Measurements from ENCODE around the gene MYH15.
"Not testable (repeated sequence)": the region's sequence is repeated elsewhere in the genome, so short reads cannot be mapped to it uniquely, and the experiment has no call there.

Gene MYH15

DNA sequence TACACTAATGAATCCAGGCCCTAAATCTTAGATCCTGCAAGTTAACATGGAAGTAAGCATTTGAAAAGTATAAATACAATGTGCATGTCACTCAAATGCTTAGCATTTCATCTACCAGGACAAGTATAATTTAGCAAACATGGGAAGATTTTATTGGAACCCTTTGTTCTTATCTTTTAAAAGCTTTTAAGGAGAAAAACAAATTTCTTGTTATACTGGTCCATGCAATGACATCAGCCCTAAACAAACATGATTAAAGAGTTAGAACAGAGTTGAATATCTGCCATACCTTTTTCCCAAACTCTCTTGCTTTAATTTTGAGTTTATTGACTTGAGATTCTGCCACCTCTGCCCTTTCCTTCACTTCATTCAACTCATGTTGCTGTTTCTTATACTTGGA, 127.1 kb downstream of the MYH15 start:
- Histone ChIP-seq H3K27ac (ENCODE audit: insufficient read depth, low read length, poor library complexity, severe bottlenecking) (no peak overlapping the region), H3K9me3 (ENCODE audit: control insufficient read depth, low read length) (no peaks in the 10 kb centered on the region), H3K4me1 (ENCODE audit: control insufficient read depth, insufficient read depth, low read length, poor library complexity, severe bottlenecking) (no peaks in the 10 kb centered on the region), H3K4me3 (ENCODE audit: insufficient read depth, low read depth, low read length, poor library complexity, severe bottlenecking) (no peak overlapping the region), H3K36me3 (ENCODE audit: control insufficient read depth, insufficient read depth, low read length) (no peaks in the 10 kb centered on the region), H3K27me3 (replicated peaks; ENCODE audit: control insufficient read depth, insufficient read depth, low read length, poor library complexity, severe bottlenecking) (no peaks in the 10 kb centered on the region)
- DNase-seq = no peak

DNA sequence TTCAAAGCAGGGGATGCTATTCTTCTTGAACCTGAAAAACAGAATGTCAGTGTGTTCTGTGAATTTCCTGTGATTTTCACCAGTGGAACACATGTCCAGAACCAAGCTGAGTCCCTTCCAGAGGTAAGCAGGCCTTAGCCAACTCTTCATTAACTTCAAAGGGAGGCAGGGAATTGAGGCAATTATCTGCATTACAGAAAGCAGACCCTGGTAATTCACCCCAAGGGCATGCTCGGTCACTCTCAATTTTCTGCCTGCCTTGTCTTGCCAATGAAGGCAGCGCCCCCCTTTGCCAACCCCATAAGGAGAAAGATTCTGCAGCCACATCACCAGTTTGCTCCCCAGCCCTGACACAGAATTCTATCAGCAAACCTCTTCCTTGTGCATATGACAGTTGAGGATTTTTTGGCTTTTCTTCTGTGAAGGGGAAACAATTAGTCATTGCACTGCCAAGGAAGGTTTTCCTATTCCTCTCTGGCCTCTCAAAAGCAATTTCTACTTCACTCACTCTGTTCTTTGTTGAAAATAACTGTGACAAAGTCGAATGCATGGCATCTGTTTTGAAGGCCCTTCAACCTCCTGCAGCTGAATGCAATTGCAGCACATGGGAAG, 128.8 kb downstream of the MYH15 start:
- H3K9me3 ChIP-seq (ENCODE audit: control insufficient read depth, low read length) = no peaks in the 10 kb centered on the region

DNA sequence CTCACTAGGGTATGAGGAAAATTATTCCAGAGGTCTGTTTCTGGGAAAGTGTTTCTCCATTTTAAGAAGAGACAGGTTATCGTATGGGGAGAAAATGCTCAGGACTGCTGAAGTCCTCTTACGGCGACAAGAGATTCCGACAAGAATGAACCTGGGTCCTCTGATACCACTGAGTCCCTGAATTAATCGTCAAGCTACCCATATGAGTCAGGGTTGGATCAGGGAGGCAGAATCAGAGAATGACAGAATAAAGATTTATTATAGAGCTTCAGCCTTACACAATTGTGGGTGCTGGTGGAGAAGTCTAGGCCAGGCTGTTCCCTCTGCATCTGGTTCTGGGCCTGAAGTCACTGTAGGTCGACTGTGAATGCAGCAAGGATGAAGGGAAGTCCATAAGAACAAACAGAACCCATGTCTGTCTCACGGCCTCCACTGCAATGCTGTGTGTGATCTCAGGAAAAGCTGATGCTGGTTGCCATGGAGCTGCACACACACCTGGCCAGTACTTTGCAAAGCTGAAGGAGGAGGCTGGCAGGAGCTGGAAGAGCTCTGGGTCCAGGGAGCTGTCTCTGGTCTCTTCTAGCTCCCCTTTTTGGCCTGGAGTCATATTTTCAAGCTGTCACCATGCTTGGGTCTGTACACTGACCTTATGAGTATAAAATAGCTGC, 130.1 kb downstream of the MYH15 start:
- Histone ChIP-seq H3K27me3 (replicated peaks; ENCODE audit: control insufficient read depth, insufficient read depth, low read length, poor library complexity, severe bottlenecking) (no peaks in the 10 kb centered on the region), H3K4me3 (ENCODE audit: insufficient read depth, low read depth, low read length, poor library complexity, severe bottlenecking) (no peak overlapping the region), H3K4me1 (ENCODE audit: control insufficient read depth, insufficient read depth, low read length, poor library complexity, severe bottlenecking) (no peaks in the 10 kb centered on the region), H3K27ac (ENCODE audit: insufficient read depth, low read length, poor library complexity, severe bottlenecking) (no peak overlapping the region), H3K36me3 (ENCODE audit: control insufficient read depth, insufficient read depth, low read length) (no peaks in the 10 kb centered on the region), H3K9me3 (ENCODE audit: control insufficient read depth, low read length) (no peaks in the 10 kb centered on the region)
- no peak for DNase-seq

More for the DNA sequence above, 128.8 kb downstream of the MYH15 start:
- Histone ChIP-seq H3K4me1 (ENCODE audit: control insufficient read depth, insufficient read depth, low read length, poor library complexity, severe bottlenecking) (no peaks in the 10 kb centered on the region), H3K4me3 (ENCODE audit: insufficient read depth, low read depth, low read length, poor library complexity, severe bottlenecking) (no peak overlapping the region), H3K27me3 (replicated peaks; ENCODE audit: control insufficient read depth, insufficient read depth, low read length, poor library complexity, severe bottlenecking) (no peaks in the 10 kb centered on the region), H3K36me3 (ENCODE audit: control insufficient read depth, insufficient read depth, low read length) (no peaks in the 10 kb centered on the region), H3K27ac (ENCODE audit: insufficient read depth, low read length, poor library complexity, severe bottlenecking) (no peak overlapping the region)
- no peak for DNase-seq

DNA sequence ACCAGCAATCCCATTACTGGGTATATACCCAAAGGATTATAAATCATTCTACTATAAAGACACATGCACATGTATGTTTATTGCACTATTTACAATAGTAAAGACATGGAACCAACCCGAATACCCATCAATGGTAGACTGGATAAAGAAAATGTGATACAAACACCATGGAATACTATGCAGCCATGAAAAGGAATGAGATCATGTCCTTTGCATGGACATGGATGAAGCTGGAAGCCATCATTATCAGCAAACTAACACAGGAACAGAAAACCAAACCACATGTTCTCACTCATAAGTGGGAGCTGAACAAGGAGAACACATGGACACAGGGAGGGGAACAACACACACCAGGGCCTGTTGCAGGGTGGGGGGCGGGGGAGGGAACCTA, 131.4 kb downstream of the MYH15 start:
- H3K27ac ChIP-seq (ENCODE audit: insufficient read depth, low read length, poor library complexity, severe bottlenecking); H3K9me3 ChIP-seq (ENCODE audit: control insufficient read depth, low read length); DNase-seq; H3K4me1 ChIP-seq (ENCODE audit: control insufficient read depth, insufficient read depth, low read length, poor library complexity, severe bottlenecking); H3K4me3 ChIP-seq (ENCODE audit: insufficient read depth, low read depth, low read length, poor library complexity, severe bottlenecking); H3K36me3 ChIP-seq (ENCODE audit: control insufficient read depth, insufficient read depth, low read length); H3K27me3 ChIP-seq (replicated peaks; ENCODE audit: control insufficient read depth, insufficient read depth, low read length, poor library complexity, severe bottlenecking): not testable (repeated sequence)

DNA sequence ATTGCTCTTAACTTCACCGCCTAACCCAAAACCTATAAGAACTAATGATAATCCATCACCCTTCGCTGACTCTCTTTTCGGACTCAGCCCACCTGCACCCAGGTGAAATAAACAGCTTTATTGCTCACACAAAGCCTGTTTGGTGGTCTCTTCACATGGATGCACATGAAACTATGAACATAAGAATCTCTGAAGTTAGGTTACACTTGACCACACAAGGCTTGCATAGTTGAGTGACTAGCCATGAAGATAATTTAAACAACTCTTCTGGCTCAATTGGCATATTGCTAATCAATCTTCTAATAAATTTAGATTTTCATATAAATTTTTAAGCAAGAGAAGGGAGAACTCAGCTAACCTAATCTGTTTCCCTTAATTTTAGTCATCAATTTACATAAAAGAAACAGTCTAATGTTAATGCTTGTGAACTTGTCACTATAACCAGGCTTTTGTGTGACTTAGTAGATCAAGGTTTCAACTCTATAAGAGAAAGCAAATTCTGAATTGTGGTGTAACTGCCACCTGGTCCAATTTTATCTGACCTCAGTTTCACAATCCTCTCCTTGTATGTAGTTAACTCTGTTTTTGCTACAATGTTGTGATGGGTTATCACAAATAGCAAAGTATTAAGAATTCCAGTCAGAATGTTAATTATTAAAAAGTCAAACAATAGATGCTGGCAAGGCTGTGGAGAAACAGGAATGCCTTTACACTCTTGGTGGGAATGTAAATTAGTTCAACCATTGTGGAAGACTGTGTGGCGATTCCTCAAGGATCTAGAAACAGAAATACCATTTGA, 132.0 kb downstream of the MYH15 start:
- no peak for DNase-seq
- Histone ChIP-seq H3K4me1 (ENCODE audit: control insufficient read depth, insufficient read depth, low read length, poor library complexity, severe bottlenecking) (no peaks in the 10 kb centered on the region), H3K4me3 (ENCODE audit: insufficient read depth, low read depth, low read length, poor library complexity, severe bottlenecking) (no peak overlapping the region), H3K27ac (ENCODE audit: insufficient read depth, low read length, poor library complexity, severe bottlenecking) (no peak overlapping the region), H3K27me3 (replicated peaks; ENCODE audit: control insufficient read depth, insufficient read depth, low read length, poor library complexity, severe bottlenecking) (no peaks in the 10 kb centered on the region), H3K9me3 (ENCODE audit: control insufficient read depth, low read length) (no peaks in the 10 kb centered on the region), H3K36me3 (ENCODE audit: control insufficient read depth, insufficient read depth, low read length) (no peaks in the 10 kb centered on the region)

DNA sequence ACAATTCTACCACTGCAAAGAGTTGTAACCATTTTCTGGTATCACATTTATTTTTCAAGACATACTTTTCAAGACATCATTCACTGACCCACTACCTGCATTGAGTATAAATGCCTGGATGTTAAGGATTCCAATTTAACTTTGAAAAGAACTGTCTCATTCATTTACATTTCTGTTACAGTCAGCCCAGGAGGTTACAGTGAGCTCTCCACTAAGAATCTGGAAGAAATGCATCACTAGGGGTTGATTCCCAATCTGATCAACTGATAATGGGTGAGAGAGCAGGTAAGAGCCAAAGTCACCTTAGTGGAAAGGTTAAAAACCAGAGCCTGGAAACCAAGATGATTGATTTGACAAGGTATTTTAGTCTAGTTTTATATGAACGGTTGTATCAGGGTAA, 133.0 kb downstream of the MYH15 start:
- DNase-seq = no peak
- no peak overlapping the region for H3K27ac ChIP-seq (ENCODE audit: insufficient read depth, low read length, poor library complexity, severe bottlenecking)
- H3K4me1 ChIP-seq (ENCODE audit: control insufficient read depth, insufficient read depth, low read length, poor library complexity, severe bottlenecking) = no peaks in the 10 kb centered on the region
- no peaks in the 10 kb centered on the region for H3K27me3 ChIP-seq (replicated peaks; ENCODE audit: control insufficient read depth, insufficient read depth, low read length, poor library complexity, severe bottlenecking)
- no peak overlapping the region for H3K4me3 ChIP-seq (ENCODE audit: insufficient read depth, low read depth, low read length, poor library complexity, severe bottlenecking)
- H3K9me3 ChIP-seq (ENCODE audit: control insufficient read depth, low read length) = no peaks in the 10 kb centered on the region
- no peaks in the 10 kb centered on the region for H3K36me3 ChIP-seq (ENCODE audit: control insufficient read depth, insufficient read depth, low read length)

DNA sequence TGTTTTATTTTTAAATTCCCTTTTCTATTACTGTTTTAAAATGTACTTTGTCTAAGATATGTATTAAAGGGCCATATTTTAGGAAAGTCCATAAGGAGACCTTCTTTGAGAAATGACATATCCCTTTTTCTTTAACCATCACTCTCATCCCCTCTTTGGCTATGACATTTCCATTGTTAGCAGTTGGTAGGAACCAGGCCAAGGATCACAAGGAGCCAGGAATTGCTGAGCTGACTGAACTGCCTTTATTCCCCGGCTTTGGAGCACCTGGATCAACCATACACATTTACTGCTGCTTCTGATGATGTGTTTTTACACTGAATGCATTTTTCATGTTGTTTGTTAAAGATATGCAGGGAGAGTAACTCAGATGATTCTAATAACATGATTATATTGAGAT, 134.4 kb downstream of the MYH15 start:
- Histone ChIP-seq H3K4me3 (ENCODE audit: insufficient read depth, low read depth, low read length, poor library complexity, severe bottlenecking) (no peak overlapping the region), H3K36me3 (ENCODE audit: control insufficient read depth, insufficient read depth, low read length) (no peaks in the 10 kb centered on the region), H3K4me1 (ENCODE audit: control insufficient read depth, insufficient read depth, low read length, poor library complexity, severe bottlenecking) (no peaks in the 10 kb centered on the region), H3K9me3 (ENCODE audit: control insufficient read depth, low read length) (no peaks in the 10 kb centered on the region), H3K27me3 (replicated peaks; ENCODE audit: control insufficient read depth, insufficient read depth, low read length, poor library complexity, severe bottlenecking) (no peaks in the 10 kb centered on the region), H3K27ac (ENCODE audit: insufficient read depth, low read length, poor library complexity, severe bottlenecking) (no peak overlapping the region)
- DNase-seq = no peak

DNA sequence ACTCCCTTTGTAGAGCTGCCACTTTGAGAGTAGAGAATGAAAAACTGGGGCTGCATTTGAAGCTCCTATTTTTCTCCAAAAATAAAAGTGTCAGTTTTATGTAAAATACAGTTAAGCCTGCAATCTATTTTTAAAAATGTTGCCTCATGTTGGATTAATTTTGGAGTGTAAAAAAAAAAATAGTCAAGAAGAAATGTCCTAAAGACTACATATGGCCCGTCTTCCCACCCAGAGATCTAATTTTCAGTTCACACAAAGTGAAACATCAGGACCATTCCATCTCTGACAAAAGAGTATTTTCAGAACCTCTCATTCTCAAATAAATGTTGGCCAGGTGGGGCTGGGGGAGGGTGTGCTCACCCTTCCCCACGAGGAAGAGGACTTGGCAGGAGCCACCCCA, 151.4 kb downstream of the MYH15 start:
- Histone ChIP-seq H3K27ac (ENCODE audit: insufficient read depth, low read length, poor library complexity, severe bottlenecking) (no peak overlapping the region), H3K36me3 (ENCODE audit: control insufficient read depth, insufficient read depth, low read length) (no peaks in the 10 kb centered on the region), H3K4me3 (ENCODE audit: insufficient read depth, low read depth, low read length, poor library complexity, severe bottlenecking) (no peak overlapping the region), H3K9me3 (ENCODE audit: control insufficient read depth, low read length) (no peaks in the 10 kb centered on the region), H3K27me3 (replicated peaks; ENCODE audit: control insufficient read depth, insufficient read depth, low read length, poor library complexity, severe bottlenecking) (no peaks in the 10 kb centered on the region), H3K4me1 (ENCODE audit: control insufficient read depth, insufficient read depth, low read length, poor library complexity, severe bottlenecking) (no peaks in the 10 kb centered on the region)
- no peak for DNase-seq

DNA sequence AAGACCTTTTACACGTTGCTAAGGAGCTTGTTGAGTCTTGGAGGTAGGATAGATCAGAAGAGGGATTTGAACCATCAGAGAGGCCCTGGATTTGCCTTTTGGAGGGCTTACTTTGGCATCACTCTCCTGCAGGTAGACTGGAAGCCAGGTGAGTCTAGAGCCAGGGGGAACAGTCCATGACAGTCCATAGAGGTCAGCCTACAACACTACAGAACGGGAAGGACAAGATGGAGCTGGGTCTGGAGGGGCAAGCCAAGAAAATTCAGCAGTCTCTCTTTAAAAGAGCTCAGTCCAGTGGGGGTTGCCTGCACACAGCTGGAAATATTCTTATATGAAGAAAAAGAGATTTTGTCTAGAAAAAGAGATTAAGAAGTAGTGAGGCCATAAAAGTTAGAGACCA, 153.4 kb downstream of the MYH15 start:
- no peaks in the 10 kb centered on the region for H3K9me3 ChIP-seq (ENCODE audit: control insufficient read depth, low read length)
- no peak for DNase-seq
- H3K4me1 ChIP-seq (ENCODE audit: control insufficient read depth, insufficient read depth, low read length, poor library complexity, severe bottlenecking) = no peaks in the 10 kb centered on the region
- no peak overlapping the region for H3K4me3 ChIP-seq (ENCODE audit: insufficient read depth, low read depth, low read length, poor library complexity, severe bottlenecking)
- no peaks in the 10 kb centered on the region for H3K27me3 ChIP-seq (replicated peaks; ENCODE audit: control insufficient read depth, insufficient read depth, low read length, poor library complexity, severe bottlenecking)
- H3K36me3 ChIP-seq (ENCODE audit: control insufficient read depth, insufficient read depth, low read length) = no peaks in the 10 kb centered on the region
- no peak overlapping the region for H3K27ac ChIP-seq (ENCODE audit: insufficient read depth, low read length, poor library complexity, severe bottlenecking)

DNA sequence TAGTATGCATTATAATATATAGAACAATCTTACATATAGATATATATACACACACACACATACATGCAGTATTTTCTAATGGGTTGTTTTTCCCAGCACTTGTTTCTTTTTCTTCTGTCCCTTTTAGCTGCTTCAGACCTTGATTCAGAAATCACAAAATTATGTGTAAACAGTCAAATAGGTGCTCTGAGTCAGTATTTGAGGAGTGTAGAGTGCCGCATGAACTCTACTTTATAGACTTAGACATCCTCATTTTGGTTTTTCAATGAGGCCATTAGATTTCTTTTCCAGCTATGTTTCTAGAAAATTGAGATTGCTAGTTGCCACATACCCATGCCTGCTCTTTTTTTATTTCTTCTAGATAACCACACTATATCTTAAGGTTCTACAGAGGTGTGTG, 155.8 kb downstream of the MYH15 start:
- Histone ChIP-seq H3K9me3 (ENCODE audit: control insufficient read depth, low read length) (no peaks in the 10 kb centered on the region), H3K4me3 (ENCODE audit: insufficient read depth, low read depth, low read length, poor library complexity, severe bottlenecking) (no peak overlapping the region), H3K27ac (ENCODE audit: insufficient read depth, low read length, poor library complexity, severe bottlenecking) (no peak overlapping the region), H3K4me1 (ENCODE audit: control insufficient read depth, insufficient read depth, low read length, poor library complexity, severe bottlenecking) (no peaks in the 10 kb centered on the region), H3K27me3 (replicated peaks; ENCODE audit: control insufficient read depth, insufficient read depth, low read length, poor library complexity, severe bottlenecking) (no peaks in the 10 kb centered on the region), H3K36me3 (ENCODE audit: control insufficient read depth, insufficient read depth, low read length) (no peaks in the 10 kb centered on the region)
- DNase-seq = no peak

All from effector memory CD4-positive, alpha-beta T cell (primary cell).